GM18909 (cell line): ENCODE measurements around the gene DRICH1.
"Not testable (repeated sequence)": the region's sequence is repeated elsewhere in the genome, so short reads cannot be mapped to it uniquely, and the experiment has no call there.

ENCODE experiments used
- ATAC-seq: cut with Tn5 transposase; IDR thresholded peaks from one replicate; pipeline ENCODE4 v1.9.1; 2021; ENCODE audit warnings: mild to moderate bottlenecking; ENCODE audit not compliant: unreplicated experiment, poor library complexity

DRICH1 gene

GRCh38 chr22:23573106-23573505 lies 59.0 kb downstream of the DRICH1 start:
- not testable (repeated sequence) for ATAC-seq

GRCh38 chr22:23571486-23571885 lies 60.6 kb downstream of the DRICH1 start:
- ATAC-seq = no peak

GRCh38 chr22:23570681-23571080 lies 61.4 kb downstream of the DRICH1 start:
- no peak for ATAC-seq

GRCh38 chr22:23569716-23570115 lies 62.4 kb downstream of the DRICH1 start:
- no peak for ATAC-seq

- no peak for ATAC-seq
These were observed 62.8 kb downstream of the DRICH1 start for GRCh38 chr22:23569291-23569690.

- no peak for ATAC-seq
These were observed 65.2 kb downstream of the DRICH1 start for GRCh38 chr22:23566705-23567475.

- no peak for ATAC-seq
These were observed 66.0 kb downstream of the DRICH1 start for GRCh38 chr22:23565915-23566704.

- no peak for ATAC-seq
These were observed 66.7 kb downstream of the DRICH1 start for GRCh38 chr22:23565305-23565914.

GRCh38 chr22:23564276-23564675 lies 67.8 kb downstream of the DRICH1 start:
- no peak for ATAC-seq

GRCh38 chr22:23563111-23563510 lies 69.0 kb downstream of the DRICH1 start:
- no peak for ATAC-seq

GRCh38 chr22:23562186-23562585 lies 69.9 kb downstream of the DRICH1 start:
- no peak for ATAC-seq

- not testable (repeated sequence) for ATAC-seq
These were observed 71.1 kb downstream of the DRICH1 start for GRCh38 chr22:23561025-23561510.

GRCh38 chr22:23560215-23560614 lies 71.9 kb downstream of the DRICH1 start:
- not testable (repeated sequence) for ATAC-seq
